Stromal cell of bone marrow (primary cell): Measurements from ENCODE around the gene BHLHE23.
A peak's percentile ranks its signal among the peaks of the same experiment; 100 is the strongest.

Experiments
- DNase-seq: peaks from one replicate; pipeline ENCODE4 v3.0.0-alpha.2; 2012; ENCODE audit warnings: low read depth

BHLHE23 gene

GRCh38 chr20:63025534-63026331 lies 19.0 kb upstream of the BHLHE23 start:
- DNase-seq = peak; percentile 16

- no peak for DNase-seq
Observed at GRCh38 chr20:63024573-63025392, 18.0 kb upstream of the BHLHE23 start.

- no peak for DNase-seq
Observed at GRCh38 chr20:63023936-63024571, 17.3 kb upstream of the BHLHE23 start.

- DNase-seq = no peak
Observed at GRCh38 chr20:63023071-63023935, 16.5 kb upstream of the BHLHE23 start.

GRCh38 chr20:63022501-63022900 lies 15.7 kb upstream of the BHLHE23 start:
- no peak for DNase-seq

- no peak for DNase-seq
Observed at GRCh38 chr20:63021356-63022321, 14.9 kb upstream of the BHLHE23 start.

- DNase-seq = no peak
Observed at GRCh38 chr20:63020681-63021080, 13.9 kb upstream of the BHLHE23 start.

GRCh38 chr20:63017826-63018411 lies 11.2 kb upstream of the BHLHE23 start:
- DNase-seq = no peak

- no peak for DNase-seq
Observed at GRCh38 chr20:63017076-63017825, 10.5 kb upstream of the BHLHE23 start.

- no peak for DNase-seq
Observed at GRCh38 chr20:63016514-63017075, 9.8 kb upstream of the BHLHE23 start.

- no peak for DNase-seq
Observed at GRCh38 chr20:63015662-63016361, 9.0 kb upstream of the BHLHE23 start.

- DNase-seq = no peak
Observed at GRCh38 chr20:63015147-63015661, 8.4 kb upstream of the BHLHE23 start.

- no peak for DNase-seq
Observed at GRCh38 chr20:63014710-63015109, 7.9 kb upstream of the BHLHE23 start.

GRCh38 chr20:63014287-63014686 lies 7.5 kb upstream of the BHLHE23 start:
- no peak for DNase-seq

- no peak for DNase-seq
Observed at GRCh38 chr20:63013207-63013606, 6.4 kb upstream of the BHLHE23 start.

- no peak for DNase-seq
Observed at GRCh38 chr20:63011798-63012197, 5.0 kb upstream of the BHLHE23 start.

- DNase-seq = no peak
Observed at GRCh38 chr20:63009988-63010769, 3.4 kb upstream of the BHLHE23 start.
